Measurements from ENCODE around the gene TPT1. TPM values are rescaled to one million over a fixed set of nuclear protein-coding genes. Genes with fewer than 3 reads are reported as not detected.
A peak's percentile ranks its signal among the peaks of the same experiment; 100 is the strongest.

The TPT1 gene
- total RNA-seq, 1 donor from 2014 or later = 2,987 TPM

GRCh38 chr13:45374917-45375316 lies 33.9 kb upstream of the TPT1 start:
- DNase-seq (ENCODE audit: low spot score) = no peak
- Mint-ChIP-seq H3K27ac (ENCODE audit: unreplicated experiment) (no peak overlapping the region), H3K9me3 (ENCODE audit: low read depth) (no peaks in the 10 kb centered on the region), H3K4me1 (ENCODE audit: low read depth) (peaks cover 29% of the 10 kb centered on the region), H3K36me3 (ENCODE audit: low read depth) (peaks cover 4% of the 10 kb centered on the region), H3K4me3 (ENCODE audit: unreplicated experiment) (no peak overlapping the region), H3K27me3 (ENCODE audit: low read depth) (no peaks in the 10 kb centered on the region)
- TF ChIP-seq CTCF (IDR thresholded peaks at IDR 0.05) = no peak

- no peak for TF ChIP-seq CTCF (IDR thresholded peaks at IDR 0.05)
- no peak for DNase-seq (ENCODE audit: low spot score)
- H3K9me3 Mint-ChIP-seq (ENCODE audit: low read depth) = no peaks in the 10 kb centered on the region
- H3K4me1 Mint-ChIP-seq (ENCODE audit: low read depth) = peaks cover 41% of the 10 kb centered on the region
- peak overlapping the region; percentile 19 for H3K27ac Mint-ChIP-seq (ENCODE audit: unreplicated experiment)
- peaks cover 6% of the 10 kb centered on the region for H3K36me3 Mint-ChIP-seq (ENCODE audit: low read depth)
- H3K4me3 Mint-ChIP-seq (ENCODE audit: unreplicated experiment) = no peak overlapping the region
- H3K27me3 Mint-ChIP-seq (ENCODE audit: low read depth) = no peaks in the 10 kb centered on the region
Measured at GRCh38 chr13:45373162-45373547, 32.2 kb upstream of the TPT1 start.

- Mint-ChIP-seq H3K27me3 (ENCODE audit: low read depth) (no peaks in the 10 kb centered on the region), H3K9me3 (ENCODE audit: low read depth) (no peaks in the 10 kb centered on the region), H3K36me3 (ENCODE audit: low read depth) (peaks cover 6% of the 10 kb centered on the region), H3K4me3 (ENCODE audit: unreplicated experiment) (no peak overlapping the region), H3K4me1 (ENCODE audit: low read depth) (peaks cover 48% of the 10 kb centered on the region), H3K27ac (ENCODE audit: unreplicated experiment) (peak overlapping the region; percentile 19)
- no peak for TF ChIP-seq CTCF (IDR thresholded peaks at IDR 0.05)
- DNase-seq (ENCODE audit: low spot score) = no peak
Measured at GRCh38 chr13:45372189-45373161, 31.5 kb upstream of the TPT1 start.

- Mint-ChIP-seq H3K9me3 (ENCODE audit: low read depth) (no peaks in the 10 kb centered on the region), H3K4me3 (ENCODE audit: unreplicated experiment) (peak overlapping the region; percentile 2), H3K36me3 (ENCODE audit: low read depth) (peaks cover 6% of the 10 kb centered on the region), H3K27me3 (ENCODE audit: low read depth) (no peaks in the 10 kb centered on the region), H3K4me1 (ENCODE audit: low read depth) (peaks cover 55% of the 10 kb centered on the region), H3K27ac (ENCODE audit: unreplicated experiment) (peak overlapping the region; percentile 69)
- DNase-seq (ENCODE audit: low spot score) = no peak
- peak; percentile 99 for TF ChIP-seq CTCF (IDR thresholded peaks at IDR 0.05)
Measured at GRCh38 chr13:45370922-45371406, 30.0 kb upstream of the TPT1 start.

- peaks cover 55% of the 10 kb centered on the region for H3K4me1 Mint-ChIP-seq (ENCODE audit: low read depth)
- DNase-seq (ENCODE audit: low spot score) = no peak
- no peak overlapping the region for H3K4me3 Mint-ChIP-seq (ENCODE audit: unreplicated experiment)
- H3K27me3 Mint-ChIP-seq (ENCODE audit: low read depth) = no peaks in the 10 kb centered on the region
- peaks cover 8% of the 10 kb centered on the region for H3K36me3 Mint-ChIP-seq (ENCODE audit: low read depth)
- no peak for TF ChIP-seq CTCF (IDR thresholded peaks at IDR 0.05)
- H3K9me3 Mint-ChIP-seq (ENCODE audit: low read depth) = no peaks in the 10 kb centered on the region
- peak overlapping the region; percentile 42 for H3K27ac Mint-ChIP-seq (ENCODE audit: unreplicated experiment)
Measured at GRCh38 chr13:45369116-45369515, 28.1 kb upstream of the TPT1 start.

All from chondrocyte (in vitro differentiated cells).